Lung (tissue), 12 donors: Measurements from ENCODE around the gene RSPRY1. TPM values are rescaled to one million over a fixed set of nuclear protein-coding genes. Genes with fewer than 3 reads are reported as not detected.

Experiments used
- ATAC-seq: fragments of 200-7000 bp; cut with Tn5 transposase; one replicate; pipeline ENCODE4 v1.9.1; 2020; ENCODE audit warnings: moderate number of reproducible peaks; ENCODE audit not compliant: insufficient read depth, low FRiP score
- DNase-seq, 3 donors: peaks; one replicate each; pipeline ENCODE4 v3.0.0-alpha.2; 2013 to 2017
- H3K27ac ChIP-seq, 2 donors: one replicate each; pipeline ENCODE4 v1.5.1; 2013; ENCODE audit warnings: mild to moderate bottlenecking in 2 of 2, moderate library complexity in 2 of 2, control low read depth in 1 of 2, inconsistent platforms in 1 of 2, low read depth in 1 of 2, low read length in 1 of 2
- H3K27me3 ChIP-seq, 3 donors: one replicate each; pipeline ENCODE4 v1.5.1; 2013; ENCODE audit warnings: low read length in 2 of 3; ENCODE audit not compliant: control insufficient read depth in 3 of 3, insufficient read depth in 3 of 3
- H3K36me3 ChIP-seq, 4 donors: one replicate each; pipeline ENCODE4 v1.5.1; 2013; ENCODE audit warnings: low read length in 4 of 4, mild to moderate bottlenecking in 1 of 4, moderate library complexity in 1 of 4; ENCODE audit not compliant: control insufficient read depth in 4 of 4, insufficient read depth in 4 of 4
- H3K4me1 ChIP-seq, 5 donors: one replicate each; pipeline ENCODE4 v1.5.1; 2013; ENCODE audit warnings: low read length in 5 of 5, mild to moderate bottlenecking in 2 of 5, moderate library complexity in 1 of 5; ENCODE audit not compliant: control insufficient read depth in 5 of 5, insufficient read depth in 5 of 5
- H3K4me3 ChIP-seq: one replicate; pipeline ENCODE4 v1.5.1; 2013; ENCODE audit warnings: mild to moderate bottlenecking, control low read depth, moderate library complexity
- H3K9ac ChIP-seq, 2 donors: one replicate each; pipeline ENCODE4 v1.5.1; 2013; ENCODE audit warnings: low read length in 2 of 2, control low read depth in 1 of 2; ENCODE audit not compliant: insufficient read depth in 1 of 2
- H3K9me3 ChIP-seq, 4 donors: one replicate each; pipeline ENCODE4 v1.5.1; 2013; ENCODE audit warnings: low read length in 3 of 4, mild to moderate bottlenecking in 1 of 4, moderate library complexity in 1 of 4; ENCODE audit not compliant: control insufficient read depth in 4 of 4, insufficient read depth in 3 of 4
- WGBS, 2 donors: extraction: QIAGEN DNeasy Blood & Tissue Kit; methylation state at CpG; one replicate each; pipeline ENCODE4 v1.1.7; 2013; 5-methylcytosine and 5-hydroxymethylcytosine counted together
- polyA plus RNA-seq, 2 donors: library from polyadenylated mRNA; stranded (reverse); fragments of 200-250 nt; gene quantifications; one replicate each; pipeline ENCODE4 v1.2.1, GENCODE V29; 2013
- total RNA-seq, 2 donors: library from RNA; depleted of rRNA in 1 of 2; stranded (reverse); fragments of >200 nt in 1 of 2; gene quantifications; one replicate each; pipeline ENCODE4 v1.2.1, GENCODE V29; 2014 to 2021
- TF ChIP-seq, protein P1 (sequence below): IDR thresholded peaks from 2 replicates; pipeline ENCODE4 v1.5.1; 2012; ENCODE audit warnings: mild to moderate bottlenecking; ENCODE audit errors: control extremely low read depth, extremely low read depth
- donor health status: control.
- donor health status: control.
- donor health status: Bipolar disorder and iron deficiency.
- donor health status: healthy.
- donor health status: DM: yes; HTN: yes; CAD: no.

Gene RSPRY1
- total and polyA plus RNA-seq, 4 donors, result 10.5 to 71.7 (median 25.2) TPM

DNA sequence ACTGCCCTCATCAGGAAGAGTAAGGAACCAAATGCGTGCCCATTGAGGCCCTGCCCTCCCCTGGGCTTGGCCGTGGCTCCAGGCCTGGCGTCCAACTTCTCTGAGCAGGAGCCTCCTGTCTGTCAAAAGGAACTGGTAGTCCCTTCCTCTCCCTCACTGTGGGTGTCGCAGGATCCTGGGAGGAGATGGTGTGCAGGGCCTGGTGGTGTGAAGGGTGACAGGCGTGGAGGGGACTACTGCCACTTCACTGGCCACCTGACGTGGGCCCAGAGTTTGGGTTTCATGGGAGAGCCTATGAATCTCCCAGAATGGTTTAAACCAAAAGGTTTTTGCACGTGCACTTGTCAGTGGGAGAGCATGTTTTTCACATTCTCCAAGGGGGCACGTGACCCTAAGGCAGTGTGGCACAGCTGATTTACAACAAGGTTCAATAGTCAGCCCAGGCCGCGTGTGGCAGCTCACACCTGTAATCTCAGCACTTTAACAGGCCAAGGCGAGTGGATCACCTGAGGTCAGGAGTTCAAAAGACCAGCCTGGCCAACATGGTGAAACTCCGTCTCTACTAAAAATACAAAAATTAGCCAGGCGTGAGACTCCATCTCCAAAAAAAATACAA lies 71.4 kb downstream of the RSPRY1 start:
- H3K36me3 ChIP-seq, result peaks cover 1 to 19% (median 7%) of the 10 kb centered on the region in 4 donors
- no peak for DNase-seq
- 92 to 93% methylated on average over 13 of the region's 13 CpGs for WGBS, 2 donors

DNA sequence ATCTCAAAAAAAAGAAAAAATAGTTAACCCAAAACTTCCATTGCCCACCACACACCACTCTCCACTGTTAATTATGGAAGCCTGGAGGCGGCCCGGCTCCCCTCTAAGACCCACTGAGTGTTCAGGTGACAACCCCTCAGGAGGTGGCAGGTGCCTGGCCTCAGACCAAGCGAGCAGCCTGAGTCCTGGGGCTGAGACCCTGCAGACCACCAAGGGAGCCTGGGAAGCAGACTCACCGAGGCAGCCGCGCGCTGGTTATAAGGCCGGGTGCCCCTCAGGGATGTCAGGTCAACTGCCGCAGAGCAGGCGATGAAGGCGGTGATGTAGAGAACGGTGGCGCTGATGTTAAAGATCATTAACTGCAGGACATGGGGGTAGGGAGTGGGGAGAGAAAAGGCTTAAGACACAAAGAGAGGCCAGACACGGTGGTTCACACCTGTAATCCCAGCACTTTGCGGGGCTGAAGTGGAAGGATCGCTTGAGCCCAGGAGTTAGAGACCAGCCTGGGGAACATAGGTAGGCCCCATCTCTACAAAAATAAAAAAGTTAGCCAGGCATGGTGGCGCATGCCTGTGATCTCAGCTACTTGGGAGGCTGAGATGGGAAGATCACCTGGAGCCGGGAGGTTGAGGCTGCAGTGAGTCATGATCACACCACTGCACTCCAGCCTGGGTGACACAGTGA lies 72.2 kb downstream of the RSPRY1 start:
- no peak for DNase-seq
- peaks cover 0 to 19% (median 4%) of the 10 kb centered on the region in 4 donors for H3K36me3 ChIP-seq
- no peaks in the 10 kb centered on the region for H3K27me3 ChIP-seq
- no peaks in the 10 kb centered on the region for H3K9me3 ChIP-seq
- H3K27ac ChIP-seq, result no peak overlapping the region
- no peak overlapping the region for H3K9ac ChIP-seq
- no peak overlapping the region for H3K4me3 ChIP-seq
- 97 to 98% methylated on average over 18 of the region's 18 CpGs for WGBS, 2 donors
- TF ChIP-seq, protein P1, sequence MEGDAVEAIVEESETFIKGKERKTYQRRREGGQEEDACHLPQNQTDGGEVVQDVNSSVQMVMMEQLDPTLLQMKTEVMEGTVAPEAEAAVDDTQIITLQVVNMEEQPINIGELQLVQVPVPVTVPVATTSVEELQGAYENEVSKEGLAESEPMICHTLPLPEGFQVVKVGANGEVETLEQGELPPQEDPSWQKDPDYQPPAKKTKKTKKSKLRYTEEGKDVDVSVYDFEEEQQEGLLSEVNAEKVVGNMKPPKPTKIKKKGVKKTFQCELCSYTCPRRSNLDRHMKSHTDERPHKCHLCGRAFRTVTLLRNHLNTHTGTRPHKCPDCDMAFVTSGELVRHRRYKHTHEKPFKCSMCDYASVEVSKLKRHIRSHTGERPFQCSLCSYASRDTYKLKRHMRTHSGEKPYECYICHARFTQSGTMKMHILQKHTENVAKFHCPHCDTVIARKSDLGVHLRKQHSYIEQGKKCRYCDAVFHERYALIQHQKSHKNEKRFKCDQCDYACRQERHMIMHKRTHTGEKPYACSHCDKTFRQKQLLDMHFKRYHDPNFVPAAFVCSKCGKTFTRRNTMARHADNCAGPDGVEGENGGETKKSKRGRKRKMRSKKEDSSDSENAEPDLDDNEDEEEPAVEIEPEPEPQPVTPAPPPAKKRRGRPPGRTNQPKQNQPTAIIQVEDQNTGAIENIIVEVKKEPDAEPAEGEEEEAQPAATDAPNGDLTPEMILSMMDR, result no peak
- H3K4me1 ChIP-seq, result peaks cover 0 to 7% (median 6%) of the 10 kb centered on the region in 5 donors
- ATAC-seq, result no peak

More for the DNA sequence above, 71.4 kb downstream of the RSPRY1 start:
- no peak overlapping the region for H3K9ac ChIP-seq
- no peak overlapping the region for H3K27ac ChIP-seq
- H3K4me3 ChIP-seq, result no peak overlapping the region
- no peak for ATAC-seq
- H3K27me3 ChIP-seq, result no peaks in the 10 kb centered on the region
- H3K9me3 ChIP-seq, result no peaks in the 10 kb centered on the region
- TF ChIP-seq, protein P1, result no peak
- peaks cover 0 to 7% (median 6%) of the 10 kb centered on the region in 5 donors for H3K4me1 ChIP-seq

DNA sequence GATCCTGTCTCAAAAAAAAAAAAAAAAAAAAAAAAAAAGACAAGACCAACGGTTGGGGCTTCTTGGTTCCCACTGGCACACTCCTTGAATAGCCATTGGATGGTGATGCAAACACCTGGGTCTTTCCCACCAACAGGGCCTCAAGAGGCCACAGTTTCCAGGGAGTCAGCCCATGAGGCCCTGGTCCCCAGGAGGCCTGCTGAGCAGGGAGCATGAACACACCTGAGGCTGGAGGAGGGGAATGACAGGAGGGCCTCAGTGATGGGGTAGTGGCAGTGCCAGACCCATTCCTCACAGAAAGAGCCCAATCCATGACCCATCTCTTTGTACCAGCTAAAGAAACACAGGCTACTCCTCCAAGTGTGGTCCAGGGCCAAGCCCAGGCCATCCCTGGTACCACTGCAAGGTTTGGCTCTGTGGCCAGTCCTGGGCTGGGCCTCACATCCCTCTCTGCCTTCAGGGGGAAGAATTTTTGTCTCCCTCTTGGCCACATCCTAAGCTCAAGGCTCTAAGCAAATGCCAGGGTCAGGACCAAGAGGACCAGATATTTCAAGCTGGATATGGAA lies 72.9 kb downstream of the RSPRY1 start:
- ATAC-seq (no peak), DNase-seq (no peak)
- Histone ChIP-seq H3K27ac (no peak overlapping the region), H3K4me1 (peaks cover 0 to 8% (median 6%) of the 10 kb centered on the region in 5 donors), H3K27me3 (no peaks in the 10 kb centered on the region), H3K9me3 (no peaks in the 10 kb centered on the region), H3K36me3 (peaks cover 0 to 22% (median 4%) of the 10 kb centered on the region in 4 donors), H3K9ac (no peak overlapping the region), H3K4me3 (no peak overlapping the region)
- TF ChIP-seq, protein P1, result no peak
- 83 to 94% methylated on average over 1 of the region's 1 CpG for WGBS, 2 donors
